Measurements from ENCODE around the gene KAZN.

DNA sequence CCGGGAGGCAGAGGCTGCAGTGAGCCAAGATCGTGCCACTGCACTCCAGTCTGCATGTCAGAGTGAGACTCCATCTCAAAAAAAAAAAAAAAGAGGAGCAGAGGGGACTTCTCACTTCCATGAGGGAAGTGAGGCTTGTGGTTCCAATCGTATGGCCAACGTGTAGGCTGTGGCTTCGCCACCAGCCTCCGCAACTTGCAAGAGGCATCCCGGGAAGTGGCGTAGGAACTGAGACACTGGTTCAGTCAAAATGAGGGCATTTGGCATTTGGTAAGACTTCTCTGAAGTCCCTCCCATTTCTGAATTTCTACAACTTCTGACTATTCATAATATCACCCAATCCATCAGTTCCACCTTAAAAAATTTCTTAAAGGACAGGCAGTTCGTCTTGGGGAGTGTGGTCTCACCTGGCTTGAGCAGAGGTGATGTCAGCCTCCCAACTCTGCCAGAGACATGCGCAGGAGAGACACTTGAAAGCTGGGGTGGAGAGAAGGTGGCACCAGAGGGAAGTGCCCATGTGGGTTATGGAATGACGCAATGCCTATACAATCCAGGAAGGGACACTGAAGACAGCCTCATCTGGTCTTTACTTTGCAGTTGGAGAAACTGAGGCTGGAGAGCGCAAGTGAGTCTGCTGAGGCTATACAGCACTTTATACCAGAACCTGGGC lies 17.2 kb downstream of the KAZN start:
- TF ChIP-seq POLR2A (IDR thresholded peaks at IDR 0.05), result no peak
- TF ChIP-seq, protein P1, sequence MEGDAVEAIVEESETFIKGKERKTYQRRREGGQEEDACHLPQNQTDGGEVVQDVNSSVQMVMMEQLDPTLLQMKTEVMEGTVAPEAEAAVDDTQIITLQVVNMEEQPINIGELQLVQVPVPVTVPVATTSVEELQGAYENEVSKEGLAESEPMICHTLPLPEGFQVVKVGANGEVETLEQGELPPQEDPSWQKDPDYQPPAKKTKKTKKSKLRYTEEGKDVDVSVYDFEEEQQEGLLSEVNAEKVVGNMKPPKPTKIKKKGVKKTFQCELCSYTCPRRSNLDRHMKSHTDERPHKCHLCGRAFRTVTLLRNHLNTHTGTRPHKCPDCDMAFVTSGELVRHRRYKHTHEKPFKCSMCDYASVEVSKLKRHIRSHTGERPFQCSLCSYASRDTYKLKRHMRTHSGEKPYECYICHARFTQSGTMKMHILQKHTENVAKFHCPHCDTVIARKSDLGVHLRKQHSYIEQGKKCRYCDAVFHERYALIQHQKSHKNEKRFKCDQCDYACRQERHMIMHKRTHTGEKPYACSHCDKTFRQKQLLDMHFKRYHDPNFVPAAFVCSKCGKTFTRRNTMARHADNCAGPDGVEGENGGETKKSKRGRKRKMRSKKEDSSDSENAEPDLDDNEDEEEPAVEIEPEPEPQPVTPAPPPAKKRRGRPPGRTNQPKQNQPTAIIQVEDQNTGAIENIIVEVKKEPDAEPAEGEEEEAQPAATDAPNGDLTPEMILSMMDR (IDR thresholded peaks at IDR 0.05), result no peak
